ENCODE results near the gene PLD6.

Gene PLD6

GRCh38 chr17:17228521-17229279 is 22.6 kb upstream of the PLD6 start:
- no peak for TF ChIP-seq CTCF (IDR thresholded peaks at IDR 0.05; ENCODE audit: insufficient read depth, low read length, poor library complexity, severe bottlenecking)
- Histone ChIP-seq H3K27me3 (replicated peaks; ENCODE audit: control insufficient read depth, insufficient read depth, low read length) (no peaks in the 10 kb centered on the region), H3K36me3 (ENCODE audit: control insufficient read depth, insufficient read depth, low read length) (peaks cover 24% of the 10 kb centered on the region), H3K4me3 (replicated peaks; ENCODE audit: low read depth, low read length) (no peak overlapping the region)
- DNase-seq (ENCODE audit: extremely low read depth, insufficient read length), result no peak

DNA sequence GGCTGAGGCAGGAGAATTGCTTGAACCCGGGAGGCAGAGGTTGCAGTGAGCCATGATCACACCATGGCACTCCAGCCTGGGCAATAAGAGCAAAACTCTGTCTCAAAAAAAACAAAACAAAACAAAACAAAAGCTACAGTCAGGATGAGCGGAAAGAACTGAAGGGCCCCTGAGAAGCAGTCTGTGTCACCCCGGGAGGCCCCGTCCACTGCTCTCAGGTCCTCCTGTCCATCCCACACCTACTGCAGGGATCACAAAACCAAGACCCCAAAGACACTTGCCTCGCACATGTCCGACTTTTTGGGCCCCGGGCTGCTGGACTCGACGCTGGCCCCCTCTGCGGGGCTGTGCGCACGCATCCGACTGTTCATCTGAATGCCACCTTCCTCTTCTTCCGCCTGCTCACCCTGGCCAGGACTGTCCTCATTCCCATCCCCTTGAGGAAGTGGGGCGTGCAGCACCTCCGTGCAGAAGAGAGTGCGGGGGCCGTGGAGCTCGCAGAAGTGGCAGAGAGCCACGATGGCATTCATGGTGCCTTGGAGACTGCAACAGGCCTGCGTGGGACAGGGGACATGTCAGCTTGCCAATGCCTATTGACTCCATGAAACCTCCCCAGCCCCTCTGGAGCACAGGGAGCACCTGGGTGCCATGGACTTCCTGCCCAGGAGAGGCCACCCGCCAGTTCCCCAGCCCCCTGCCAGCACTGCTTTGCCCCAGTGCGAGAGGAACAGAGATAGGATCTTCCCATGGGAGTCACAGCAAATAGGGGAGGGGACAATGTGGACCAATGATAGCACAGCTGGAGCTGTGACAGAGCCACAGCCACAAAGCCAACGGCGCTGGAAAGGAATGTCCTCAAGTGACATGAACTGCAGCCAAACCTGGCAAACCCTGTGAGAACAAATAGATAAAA is 21.7 kb upstream of the PLD6 start:
- Histone ChIP-seq H3K36me3 (ENCODE audit: control insufficient read depth, insufficient read depth, low read length) (peaks cover 29% of the 10 kb centered on the region), H3K27me3 (replicated peaks; ENCODE audit: control insufficient read depth, insufficient read depth, low read length) (no peaks in the 10 kb centered on the region), H3K4me3 (replicated peaks; ENCODE audit: low read depth, low read length) (no peak overlapping the region)
- no peak for DNase-seq (ENCODE audit: extremely low read depth, insufficient read length)
- no peak for TF ChIP-seq CTCF (IDR thresholded peaks at IDR 0.05; ENCODE audit: insufficient read depth, low read length, poor library complexity, severe bottlenecking)

- DNase-seq (ENCODE audit: extremely low read depth, insufficient read length), result no peak
- H3K27me3 ChIP-seq (replicated peaks; ENCODE audit: control insufficient read depth, insufficient read depth, low read length), result no peaks in the 10 kb centered on the region
- TF ChIP-seq CTCF (IDR thresholded peaks at IDR 0.05; ENCODE audit: insufficient read depth, low read length, poor library complexity, severe bottlenecking), result no peak
- H3K4me3 ChIP-seq (replicated peaks; ENCODE audit: low read depth, low read length), result no peak overlapping the region
- H3K36me3 ChIP-seq (ENCODE audit: control insufficient read depth, insufficient read depth, low read length), result peaks cover 32% of the 10 kb centered on the region
Measured at GRCh38 chr17:17226451-17227265, 20.5 kb upstream of the PLD6 start.

DNA sequence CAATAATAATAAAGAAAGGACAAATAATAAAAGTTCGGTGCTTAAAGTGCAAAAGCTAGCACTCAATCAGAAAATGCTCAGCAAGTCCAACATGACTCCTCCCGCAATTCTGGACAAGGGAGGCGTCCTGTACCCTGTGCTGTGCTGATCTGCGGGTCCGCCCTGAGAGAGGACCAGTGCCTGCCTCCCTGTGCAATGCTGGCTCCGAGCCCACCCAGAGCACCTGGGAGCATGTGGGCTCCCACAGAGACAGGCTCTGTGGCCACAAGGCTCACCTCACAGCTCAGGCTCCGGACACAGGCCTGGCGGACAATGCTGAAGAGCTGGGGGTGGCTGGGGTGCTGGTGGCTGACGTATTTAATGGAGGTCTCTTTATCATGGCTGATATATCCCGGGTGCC is 19.8 kb upstream of the PLD6 start:
- no peaks in the 10 kb centered on the region for H3K27me3 ChIP-seq (replicated peaks; ENCODE audit: control insufficient read depth, insufficient read depth, low read length)
- no peak for TF ChIP-seq CTCF (IDR thresholded peaks at IDR 0.05; ENCODE audit: insufficient read depth, low read length, poor library complexity, severe bottlenecking)
- peaks cover 33% of the 10 kb centered on the region for H3K36me3 ChIP-seq (ENCODE audit: control insufficient read depth, insufficient read depth, low read length)
- no peak overlapping the region for H3K4me3 ChIP-seq (replicated peaks; ENCODE audit: low read depth, low read length)
- no peak for DNase-seq (ENCODE audit: extremely low read depth, insufficient read length)

DNA sequence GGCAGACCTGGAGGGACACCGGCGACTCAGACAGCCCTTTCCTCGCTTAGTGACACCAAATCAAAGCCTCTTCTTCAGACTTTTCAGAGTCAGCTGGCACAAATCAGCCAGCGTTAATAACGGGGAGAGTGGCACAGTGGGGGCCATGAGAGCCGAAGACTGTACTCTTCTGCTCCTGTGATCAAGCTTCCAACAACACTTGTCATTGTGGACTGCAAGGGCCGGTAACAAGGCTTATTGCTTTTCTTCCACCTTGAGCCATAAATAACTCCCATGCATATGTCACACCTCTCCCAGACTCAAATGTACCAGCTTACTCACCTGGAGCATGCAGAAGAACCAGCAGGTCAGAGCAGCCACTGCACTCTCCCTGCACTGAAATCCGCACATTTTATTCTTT is 18.0 kb upstream of the PLD6 start:
- Histone ChIP-seq H3K36me3 (ENCODE audit: control insufficient read depth, insufficient read depth, low read length) (peaks cover 35% of the 10 kb centered on the region), H3K4me3 (replicated peaks; ENCODE audit: low read depth, low read length) (no peak overlapping the region), H3K27me3 (replicated peaks; ENCODE audit: control insufficient read depth, insufficient read depth, low read length) (no peaks in the 10 kb centered on the region)
- TF ChIP-seq CTCF (IDR thresholded peaks at IDR 0.05; ENCODE audit: insufficient read depth, low read length, poor library complexity, severe bottlenecking), result no peak
- DNase-seq (ENCODE audit: extremely low read depth, insufficient read length), result no peak

Measured in GM06990 (cell line).